CD14-positive monocyte (primary cell): ENCODE data around the gene FCRL1. TPM values are rescaled to one million over a fixed set of nuclear protein-coding genes. Genes with fewer than 3 reads are reported as not detected.

ENCODE experiments used
- DNase-seq, 3 donors: peaks; one replicate each; pipeline ENCODE4 v3.0.0-alpha.2; 2011 to 2022
- H2AFZ ChIP-seq: 2 replicates; pipeline ENCODE4 v1.6.0; 2012; ENCODE audit warnings: mild to moderate bottlenecking, low read depth, low read length, inconsistent platforms; ENCODE audit not compliant: insufficient read depth, poor library complexity, severe bottlenecking
- H3K27ac ChIP-seq, 2 donors: 1 replicate in 1 of 2; 2 replicates in 1 of 2; pipeline ENCODE4 v1.5.1; 2012 to 2013; ENCODE audit warnings: low read length in 2 of 2, control low read depth in 1 of 2, inconsistent platforms in 1 of 2, low read depth in 1 of 2, mild to moderate bottlenecking in 1 of 2
- H3K27me3 ChIP-seq, 2 donors: one replicate each; pipeline versions ENCODE4 v1.6.0 to v1.6.1; 2011 to 2013; ENCODE audit warnings: low read length in 2 of 2; ENCODE audit not compliant: control insufficient read depth in 2 of 2, insufficient read depth in 2 of 2
- H3K36me3 ChIP-seq, 2 donors: replicated peaks in 1 of 2; 1 replicate in 1 of 2; 2 replicates in 1 of 2; pipeline versions ENCODE4 v1.5.1 to v1.6.1; 2012 to 2013; ENCODE audit warnings: low read length in 2 of 2, control low read depth in 1 of 2, inconsistent platforms in 1 of 2, mild to moderate bottlenecking in 1 of 2; ENCODE audit not compliant: insufficient read depth in 2 of 2, control insufficient read depth in 1 of 2
- H3K4me1 ChIP-seq, 2 donors: 1 replicate in 1 of 2; 2 replicates in 1 of 2; pipeline versions ENCODE4 v1.5.1 to v1.6.1; 2012 to 2013; ENCODE audit warnings: low read length in 2 of 2, control low read depth in 1 of 2, inconsistent platforms in 1 of 2, mild to moderate bottlenecking in 1 of 2, moderate library complexity in 1 of 2; ENCODE audit not compliant: insufficient read depth in 2 of 2, control insufficient read depth in 1 of 2
- H3K4me2 ChIP-seq: replicated peaks from 2 replicates; pipeline ENCODE3; 2012; ENCODE audit warnings: low read length, moderate library complexity, mild to moderate bottlenecking; ENCODE audit not compliant: poor library complexity, severe bottlenecking; ENCODE audit errors: extremely low read depth
- H3K4me3 ChIP-seq, 3 experiments: fragments of 200-600 bp in 1 of 3; sonication (generic) in 1 of 3; replicated peaks in 1 of 3; 1 replicate in 2 of 3; 2 replicates in 1 of 3; pipeline ENCODE4 v1.5.1; 2011 to 2013; ENCODE audit warnings: low read length in 3 of 3, mild to moderate bottlenecking in 3 of 3, control low read depth in 2 of 3, low read depth in 2 of 3, inconsistent platforms in 1 of 3, moderate library complexity in 1 of 3
- H3K79me2 ChIP-seq: 2 replicates; pipeline ENCODE4 v1.6.0; 2012; ENCODE audit warnings: mild to moderate bottlenecking, control low read depth, inconsistent platforms, low read length, moderate library complexity; ENCODE audit not compliant: insufficient read depth
- H3K9ac ChIP-seq: 2 replicates; pipeline ENCODE4 v1.6.0; 2017; ENCODE audit warnings: low read length, mild to moderate bottlenecking; ENCODE audit not compliant: insufficient read depth, poor library complexity, severe bottlenecking
- H3K9me3 ChIP-seq, 2 donors: replicated peaks in 1 of 2; 1 replicate in 1 of 2; 2 replicates in 1 of 2; pipeline versions ENCODE4 v1.5.1 to v1.6.1; 2012 to 2013; ENCODE audit warnings: low read length in 2 of 2, control low read depth in 1 of 2; ENCODE audit not compliant: control insufficient read depth in 1 of 2, insufficient read depth in 1 of 2
- H4K20me1 ChIP-seq: 2 replicates; pipeline ENCODE4 v1.6.0; 2012; ENCODE audit warnings: mild to moderate bottlenecking, low read length, control low read depth, moderate library complexity; ENCODE audit not compliant: insufficient read depth
- H3K27ac Mint-ChIP-seq, 7 donors: one replicate each; pipeline ENCODE4 v1.8.0; 2020; ENCODE audit warnings: mild to moderate bottlenecking in 7 of 7, mixed read lengths in 7 of 7, moderate library complexity in 6 of 7, inconsistent platforms in 2 of 7
- H3K27me3 Mint-ChIP-seq, 3 donors: one replicate each; pipeline ENCODE4 v1.8.0; 2021 to 2022; ENCODE audit warnings: low read depth in 3 of 3, mild to moderate bottlenecking in 3 of 3, mixed read lengths in 3 of 3, moderate library complexity in 3 of 3, inconsistent platforms in 1 of 3
- H3K36me3 Mint-ChIP-seq, 2 donors: one replicate each; pipeline ENCODE4 v1.8.0; 2020; ENCODE audit warnings: mixed read lengths in 2 of 2, inconsistent platforms in 1 of 2, mild to moderate bottlenecking in 1 of 2
- H3K4me1 Mint-ChIP-seq: one replicate; pipeline ENCODE4 v1.8.0; 2020; ENCODE audit warnings: mild to moderate bottlenecking, mixed read lengths
- H3K4me3 Mint-ChIP-seq, 2 donors: one replicate each; pipeline ENCODE4 v1.8.0; 2020; ENCODE audit warnings: mild to moderate bottlenecking in 2 of 2, mixed read lengths in 2 of 2, moderate library complexity in 1 of 2
- H3K9me3 Mint-ChIP-seq, 7 donors: one replicate each; pipeline ENCODE4 v1.8.0; 2020 to 2022; ENCODE audit warnings: mixed read lengths in 7 of 7, mild to moderate bottlenecking in 6 of 7, moderate library complexity in 6 of 7, inconsistent platforms in 2 of 7
- WGBS: methylation state at CpG from one replicate; pipeline ENCODE4 v1.1.5; 2013; ENCODE audit warnings: missing lambda C conversion rate; ENCODE audit not compliant: insufficient coverage; 5-methylcytosine and 5-hydroxymethylcytosine counted together
- intact Hi-C, 2 donors: fragments of 100-400 bp; cut with micrococcal nuclease; formaldehyde crosslinking; loops; one replicate each; pipeline versions ENCODE4 v1.15.0 to v1.15.1; 2023
- polyA plus RNA-seq, 3 donors: library from polyadenylated mRNA; depleted of rRNA in 1 of 3; unstranded in 2 of 3; stranded (reverse) in 1 of 3; fragments of 300-500 nt in 2 of 3; fragments of >200 nt in 1 of 3; fragmentation: Illumina TruSeq in 2 of 3; gene quantifications; 1 replicate in 2 of 3; 2 replicates in 1 of 3; pipeline ENCODE4 v1.2.3, GENCODE V29; 2012 to 2021
- small RNA-seq: library from RNA; depleted of rRNA; stranded (forward); fragments of <200 nt; gene quantifications from one replicate; pipeline ENCODE3, GENCODE V24; 2012; ENCODE audit warnings: low read depth; ENCODE audit not compliant: insufficient read length
- TF ChIP-seq, protein P1 (sequence below): fragments of 200-600 bp; IDR thresholded peaks from one replicate; pipeline ENCODE4 v1.8.0; 2022; ENCODE audit warnings: antibody characterized with exemption, mild to moderate bottlenecking

FCRL1 gene
- polyA plus RNA-seq, 3 donors, result 0.16 to 2.1 (median 0.16) TPM

DNA sequence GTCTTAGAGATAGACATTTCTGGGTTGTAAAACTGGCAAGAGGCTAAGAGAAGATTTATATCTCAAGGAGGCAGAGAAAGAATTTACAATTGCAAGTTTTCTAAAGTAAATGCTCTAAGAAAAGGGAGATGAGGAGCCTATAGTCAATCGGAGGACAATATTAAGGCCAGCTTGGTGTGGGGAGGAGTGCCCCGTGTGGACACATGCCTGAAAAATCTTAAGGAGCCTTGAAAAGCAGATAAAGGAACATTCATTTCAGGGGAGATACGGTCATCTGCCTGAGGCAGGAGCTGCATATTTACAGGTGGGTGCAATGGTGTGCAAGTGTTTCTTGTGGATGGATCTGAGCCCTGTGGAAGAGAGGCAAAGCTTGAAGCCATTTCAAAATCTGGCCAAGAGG lies 68.6 kb downstream of the FCRL1 start:
- H3K9ac ChIP-seq, result no peak overlapping the region
- H3K4me3 ChIP-seq, result no peak overlapping the region
- no peaks in the 10 kb centered on the region for H3K36me3 ChIP-seq
- H3K4me3 Mint-ChIP-seq, result no peak overlapping the region
- H3K4me1 Mint-ChIP-seq, result peaks cover 3% of the 10 kb centered on the region
- H3K4me2 ChIP-seq, result no peak overlapping the region
- no peak overlapping the region for H3K27ac Mint-ChIP-seq
- 88% methylated on average over 3 of the region's 3 CpGs for WGBS
- no peak for DNase-seq
- intact Hi-C loops, result no loop called here
- H3K9me3 Mint-ChIP-seq, result peaks cover 0 to 4% (median 0%) of the 10 kb centered on the region in 7 donors
- no peaks in the 10 kb centered on the region for H4K20me1 ChIP-seq
- no peak overlapping the region for H3K27ac ChIP-seq
- no peaks in the 10 kb centered on the region for H3K79me2 ChIP-seq
- no peaks in the 10 kb centered on the region for H3K36me3 Mint-ChIP-seq
- TF ChIP-seq, protein P1, sequence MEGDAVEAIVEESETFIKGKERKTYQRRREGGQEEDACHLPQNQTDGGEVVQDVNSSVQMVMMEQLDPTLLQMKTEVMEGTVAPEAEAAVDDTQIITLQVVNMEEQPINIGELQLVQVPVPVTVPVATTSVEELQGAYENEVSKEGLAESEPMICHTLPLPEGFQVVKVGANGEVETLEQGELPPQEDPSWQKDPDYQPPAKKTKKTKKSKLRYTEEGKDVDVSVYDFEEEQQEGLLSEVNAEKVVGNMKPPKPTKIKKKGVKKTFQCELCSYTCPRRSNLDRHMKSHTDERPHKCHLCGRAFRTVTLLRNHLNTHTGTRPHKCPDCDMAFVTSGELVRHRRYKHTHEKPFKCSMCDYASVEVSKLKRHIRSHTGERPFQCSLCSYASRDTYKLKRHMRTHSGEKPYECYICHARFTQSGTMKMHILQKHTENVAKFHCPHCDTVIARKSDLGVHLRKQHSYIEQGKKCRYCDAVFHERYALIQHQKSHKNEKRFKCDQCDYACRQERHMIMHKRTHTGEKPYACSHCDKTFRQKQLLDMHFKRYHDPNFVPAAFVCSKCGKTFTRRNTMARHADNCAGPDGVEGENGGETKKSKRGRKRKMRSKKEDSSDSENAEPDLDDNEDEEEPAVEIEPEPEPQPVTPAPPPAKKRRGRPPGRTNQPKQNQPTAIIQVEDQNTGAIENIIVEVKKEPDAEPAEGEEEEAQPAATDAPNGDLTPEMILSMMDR, result peak; percentile 16
- peaks cover 0 to 2% of the 10 kb centered on the region in 2 donors for H3K27me3 ChIP-seq
- H3K9me3 ChIP-seq, result no peaks in the 10 kb centered on the region
- H2AFZ ChIP-seq, result no peak overlapping the region
- peaks cover 1 to 12% (median 2%) of the 10 kb centered on the region in 3 donors for H3K27me3 Mint-ChIP-seq
- H3K4me1 ChIP-seq, result no peaks in the 10 kb centered on the region

DNA sequence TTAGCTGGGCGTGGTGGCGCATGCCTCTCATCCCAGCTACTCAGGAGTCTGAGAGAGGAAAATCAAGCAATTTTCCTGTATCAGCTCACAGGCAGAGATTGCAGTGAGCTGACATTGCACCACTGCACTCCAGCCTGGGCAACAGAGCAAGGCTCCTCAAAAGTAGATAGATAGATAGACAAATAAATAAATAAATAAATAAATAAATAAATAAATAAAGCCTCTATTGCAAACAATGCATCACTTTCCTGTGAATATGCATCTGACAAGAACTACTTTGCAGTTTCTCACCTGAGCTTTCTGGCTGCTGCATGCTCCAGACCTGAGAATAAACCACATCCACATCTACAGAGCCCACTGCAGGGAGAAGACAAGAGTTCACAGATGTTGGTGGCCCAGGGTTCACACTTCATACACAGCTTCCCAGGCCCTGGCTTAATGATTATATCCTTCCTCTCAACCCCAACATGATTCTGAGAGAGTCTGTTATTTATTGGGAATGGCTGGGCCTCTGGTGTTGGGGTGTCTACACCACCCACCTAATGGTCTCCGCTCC lies 71.6 kb downstream of the FCRL1 start:
- WGBS, result 100% methylated on average over 3 of the region's 3 CpGs
- no peak for DNase-seq
- peaks cover 0 to 2% of the 10 kb centered on the region in 2 donors for H3K27me3 ChIP-seq
- TF ChIP-seq, protein P1, result no peak
- H2AFZ ChIP-seq, result no peak overlapping the region
- Mint-ChIP-seq H3K27me3 (peaks cover 1 to 11% (median 2%) of the 10 kb centered on the region in 3 donors), H3K36me3 (no peaks in the 10 kb centered on the region), H3K4me3 (no peak overlapping the region), H3K9me3 (peaks cover 0 to 3% (median 0%) of the 10 kb centered on the region in 7 donors), H3K27ac (no peak overlapping the region), H3K4me1 (peaks cover 3% of the 10 kb centered on the region)
- H3K9ac ChIP-seq, result no peak overlapping the region
- no peak overlapping the region for H3K4me2 ChIP-seq
- H3K4me3 ChIP-seq, result no peak overlapping the region
- H4K20me1 ChIP-seq, result no peaks in the 10 kb centered on the region
- no peaks in the 10 kb centered on the region for H3K4me1 ChIP-seq
- H3K27ac ChIP-seq, result no peak overlapping the region
- no peaks in the 10 kb centered on the region for H3K79me2 ChIP-seq
- intact Hi-C loops, result no loop called here
- no peaks in the 10 kb centered on the region for H3K9me3 ChIP-seq
- no peaks in the 10 kb centered on the region for H3K36me3 ChIP-seq

Small RNA genes within 50 kb of the gene (small RNA-seq; reads per million reads assigned to genes)
- gene MRPS21P2, result not detected

Other genes starting within 250 kb of the FCRL1 start
- not detected for gene FCRL4, start 222.0 kb downstream of the FCRL1 start, polyA plus RNA-seq
- gene FCRL3, start 119.4 kb downstream of the FCRL1 start, polyA plus RNA-seq, result under 1 TPM; 0.09 to 0.42 (median 0.32) TPM
- gene FCRL2, start 43.0 kb downstream of the FCRL1 start, polyA plus RNA-seq, result under 1 TPM in 1 of 3 donors, not detected in 2; 0.65 TPM
- not detected for gene CD5L, start 21.7 kb upstream of the FCRL1 start, polyA plus RNA-seq
- gene KIRREL1, start 173.5 kb upstream of the FCRL1 start, polyA plus RNA-seq, result not detected